H7 (cell line): ENCODE data around the gene BABAM2. TPM values are rescaled to one million over a fixed set of nuclear protein-coding genes. Genes with fewer than 3 reads are reported as not detected.

Source experiments
- DNase-seq: peaks from one replicate; pipeline ENCODE4 v3.0.0; 2012
- H3K27me3 ChIP-seq: 2 replicates; pipeline ENCODE4 v1.6.0; 2011; ENCODE audit warnings: mild to moderate bottlenecking, low read length; ENCODE audit not compliant: control insufficient read depth, insufficient read depth
- H3K36me3 ChIP-seq: replicated peaks from 2 replicates; pipeline ENCODE4 v1.5.1; 2011; ENCODE audit warnings: low read length; ENCODE audit not compliant: control insufficient read depth, insufficient read depth
- H3K4me3 ChIP-seq: 2 replicates; pipeline ENCODE4 v1.5.1; 2011; ENCODE audit warnings: low read depth, mild to moderate bottlenecking, control low read depth, low read length, moderate library complexity; ENCODE audit not compliant: insufficient read depth
- total RNA-seq: library from RNA; depleted of rRNA; stranded (reverse); fragments of >200 nt; shearing (Covaris generic); gene quantifications from 2 replicates; pipeline ENCODE4 v1.2.3, GENCODE V29; 2014

The BABAM2 gene
- total RNA-seq, 1 experiment from 2014 or later: 25.3 TPM

- Histone ChIP-seq H3K27me3 (no peaks in the 10 kb centered on the region), H3K4me3 (no peak overlapping the region), H3K36me3 (no peaks in the 10 kb centered on the region)
- no peak for DNase-seq
Measured at GRCh38 chr2:27931361-27931950, 40.9 kb downstream of the BABAM2 start.

DNA sequence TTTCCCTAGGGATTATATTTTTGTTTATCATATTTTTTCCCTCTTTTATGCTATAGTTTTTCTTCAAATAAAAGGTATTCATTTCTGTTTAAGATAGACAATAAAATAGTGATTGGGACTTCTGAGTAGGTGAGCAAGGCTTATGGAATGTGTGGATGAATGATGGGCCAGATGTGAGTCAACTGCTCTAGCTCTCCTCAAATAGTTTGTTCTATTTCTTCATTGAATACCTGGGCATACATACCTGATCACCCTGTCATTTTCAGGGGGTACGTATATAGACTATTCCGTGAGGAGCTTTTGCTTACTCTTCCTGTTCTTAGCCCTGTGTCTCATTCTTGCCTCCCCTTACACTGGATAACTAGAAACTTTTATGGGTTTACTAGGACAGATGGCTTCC is 41.9 kb downstream of the BABAM2 start:
- no peak for DNase-seq
- Histone ChIP-seq H3K36me3 (no peaks in the 10 kb centered on the region), H3K4me3 (no peak overlapping the region), H3K27me3 (no peaks in the 10 kb centered on the region)

GRCh38 chr2:27935026-27935425 is 44.5 kb downstream of the BABAM2 start:
- no peaks in the 10 kb centered on the region for H3K36me3 ChIP-seq
- no peak overlapping the region for H3K4me3 ChIP-seq
- no peak for DNase-seq
- H3K27me3 ChIP-seq: no peaks in the 10 kb centered on the region

DNA sequence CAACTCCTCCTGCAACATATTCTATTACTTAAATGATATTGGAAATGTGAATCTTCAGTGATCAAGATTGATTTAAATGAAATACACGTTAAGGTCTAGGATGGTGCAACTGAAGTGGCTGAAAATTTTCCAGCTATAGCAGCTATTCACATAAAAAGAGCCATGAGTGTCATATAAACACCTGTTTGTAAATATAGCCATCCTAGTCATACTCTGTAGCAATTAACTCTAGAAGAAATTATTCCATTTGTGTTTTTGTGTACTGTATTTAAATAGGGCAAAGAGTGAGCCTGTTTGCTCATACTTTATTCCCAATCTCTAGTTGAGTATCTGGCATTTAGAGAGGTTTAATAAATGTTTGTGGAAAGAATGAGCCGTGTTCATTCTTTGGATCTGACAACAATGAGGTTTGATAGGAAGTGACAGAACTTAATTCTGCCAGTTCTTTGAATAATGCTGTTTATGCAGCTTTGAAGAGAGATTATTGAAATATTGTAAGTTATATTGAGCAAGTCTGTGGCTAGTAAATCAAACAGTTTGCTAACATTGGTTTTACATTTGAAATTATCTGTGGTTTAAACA is 49.7 kb downstream of the BABAM2 start:
- DNase-seq: no peak
- Histone ChIP-seq H3K27me3 (no peaks in the 10 kb centered on the region), H3K4me3 (no peak overlapping the region), H3K36me3 (no peaks in the 10 kb centered on the region)

DNA sequence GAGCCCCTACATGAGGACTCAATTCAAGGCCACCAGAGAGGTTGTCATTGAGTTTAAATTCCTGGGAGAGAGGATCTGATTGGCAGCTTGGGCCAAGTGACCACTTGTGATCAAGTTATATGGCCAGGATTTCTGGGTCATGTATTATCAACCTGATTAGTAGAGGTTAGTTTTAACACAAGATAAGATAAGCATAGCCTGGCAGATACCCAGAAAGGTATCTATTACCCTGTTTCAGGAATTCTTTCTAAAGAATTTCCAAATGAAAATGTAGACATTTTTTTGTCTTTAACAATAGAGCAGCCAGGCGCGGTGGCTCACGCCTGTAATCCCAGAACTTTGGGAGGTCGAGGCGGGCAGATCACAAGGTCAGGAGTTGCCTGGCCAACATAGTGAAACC is 50.5 kb downstream of the BABAM2 start:
- Histone ChIP-seq H3K4me3 (no peak overlapping the region), H3K36me3 (no peaks in the 10 kb centered on the region), H3K27me3 (peaks cover 1% of the 10 kb centered on the region; the same call in 1 of the 2 replicates)
- DNase-seq: no peak

DNA sequence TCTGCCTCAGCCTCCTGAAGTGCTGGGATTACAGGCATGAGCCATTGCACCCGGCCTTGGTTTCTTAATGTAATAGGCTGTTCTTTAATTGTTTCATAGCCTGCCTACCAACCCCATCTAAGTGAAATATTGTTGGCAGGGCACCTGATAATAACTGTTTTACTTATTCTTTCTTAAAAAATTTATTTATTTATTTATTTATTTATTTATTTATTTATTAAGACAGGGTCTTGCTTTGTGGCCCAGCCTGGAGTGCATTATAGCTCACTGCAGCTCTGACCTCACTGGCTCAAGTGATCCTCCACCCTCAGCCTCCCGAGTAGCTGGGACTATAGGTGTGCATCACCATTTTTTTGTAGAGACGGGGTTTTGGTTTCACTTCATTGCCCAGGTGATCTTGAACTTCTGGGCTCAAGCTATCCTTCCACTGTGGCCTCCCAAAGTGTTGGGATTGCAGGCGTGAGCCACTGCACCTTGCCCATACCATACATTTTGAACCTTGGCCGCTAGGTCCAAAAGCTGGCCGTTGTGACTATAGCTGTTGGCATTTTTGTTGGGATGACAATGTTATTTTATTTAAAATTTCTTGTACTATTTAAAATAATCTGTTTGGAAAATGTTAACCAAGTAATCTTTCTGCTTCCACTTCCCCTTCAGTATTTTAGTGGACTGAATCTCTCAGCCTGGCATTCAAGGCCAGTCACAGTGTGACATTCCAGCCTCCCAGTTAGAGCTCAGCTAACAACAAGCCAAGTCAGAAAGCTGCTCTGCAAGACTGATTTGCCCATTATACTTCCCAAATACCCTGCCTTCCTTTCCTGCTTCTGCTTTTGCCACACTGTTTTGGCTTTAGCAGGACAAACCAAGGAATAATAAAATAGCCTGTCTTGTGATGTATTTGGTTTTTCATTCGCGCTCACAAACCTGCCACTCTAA is 52.4 kb downstream of the BABAM2 start:
- Histone ChIP-seq H3K4me3 (no peak overlapping the region), H3K36me3 (no peaks in the 10 kb centered on the region), H3K27me3 (peaks cover 6% of the 10 kb centered on the region)
- DNase-seq: no peak

GRCh38 chr2:27946530-27947060 is 56.1 kb downstream of the BABAM2 start:
- H3K36me3 ChIP-seq: no peaks in the 10 kb centered on the region
- H3K27me3 ChIP-seq: peaks cover 6% of the 10 kb centered on the region
- no peak overlapping the region for H3K4me3 ChIP-seq
- no peak for DNase-seq

DNA sequence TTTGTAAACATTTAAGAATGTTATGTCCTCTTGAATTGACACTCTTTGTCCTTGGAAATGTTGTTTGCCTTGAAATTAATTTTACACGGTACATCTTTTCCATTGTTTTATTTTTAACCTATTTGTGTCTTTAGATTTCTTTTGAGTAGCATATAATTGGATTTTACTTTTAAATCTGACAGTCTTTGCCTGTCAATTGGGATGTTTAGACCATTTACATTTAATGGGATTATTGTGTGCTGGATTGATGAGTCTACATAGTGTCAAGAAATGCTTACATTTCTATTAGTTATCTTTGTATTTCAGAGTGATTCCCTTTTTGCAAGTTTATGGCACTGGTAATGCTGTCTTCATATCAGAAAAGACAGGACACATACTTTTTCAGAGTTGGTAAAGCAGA is 61.5 kb downstream of the BABAM2 start:
- H3K36me3 ChIP-seq: no peaks in the 10 kb centered on the region
- no peak for DNase-seq

DNA sequence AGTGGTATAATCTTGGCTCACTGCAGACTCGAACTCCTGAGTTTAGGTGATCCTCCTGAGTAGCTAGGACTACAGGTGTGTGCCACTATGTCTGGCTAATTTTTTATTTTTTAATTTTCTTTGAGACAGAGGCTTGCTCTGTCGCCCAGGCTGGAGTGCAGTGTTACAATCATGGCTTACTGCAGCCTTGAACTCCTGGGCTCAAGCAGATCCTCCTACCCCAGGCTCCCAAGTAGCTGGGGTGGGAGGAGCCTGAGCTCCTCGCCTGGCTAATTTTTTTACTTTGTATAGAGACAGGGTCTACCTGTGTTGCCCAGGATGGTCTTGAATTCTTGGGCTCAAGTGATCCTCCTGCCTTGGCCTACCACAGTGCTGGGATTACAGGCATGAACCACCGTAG is 62.5 kb downstream of the BABAM2 start:
- H3K27me3 ChIP-seq: no peaks in the 10 kb centered on the region
- H3K36me3 ChIP-seq: no peaks in the 10 kb centered on the region
- DNase-seq: no peak
- H3K4me3 ChIP-seq: no peak overlapping the region

More for the DNA sequence above, 61.5 kb downstream of the BABAM2 start:
- no peaks in the 10 kb centered on the region; the same call in 1 of the 2 replicates for H3K27me3 ChIP-seq
- H3K4me3 ChIP-seq: no peak overlapping the region

GRCh38 chr2:27954221-27954673 is 63.7 kb downstream of the BABAM2 start:
- DNase-seq: no peak
- Histone ChIP-seq H3K27me3 (no peaks in the 10 kb centered on the region), H3K36me3 (no peaks in the 10 kb centered on the region), H3K4me3 (no peak overlapping the region)

GRCh38 chr2:27954771-27955383 is 64.3 kb downstream of the BABAM2 start:
- H3K4me3 ChIP-seq: no peak overlapping the region
- no peak for DNase-seq
- H3K27me3 ChIP-seq: no peaks in the 10 kb centered on the region
- H3K36me3 ChIP-seq: no peaks in the 10 kb centered on the region

DNA sequence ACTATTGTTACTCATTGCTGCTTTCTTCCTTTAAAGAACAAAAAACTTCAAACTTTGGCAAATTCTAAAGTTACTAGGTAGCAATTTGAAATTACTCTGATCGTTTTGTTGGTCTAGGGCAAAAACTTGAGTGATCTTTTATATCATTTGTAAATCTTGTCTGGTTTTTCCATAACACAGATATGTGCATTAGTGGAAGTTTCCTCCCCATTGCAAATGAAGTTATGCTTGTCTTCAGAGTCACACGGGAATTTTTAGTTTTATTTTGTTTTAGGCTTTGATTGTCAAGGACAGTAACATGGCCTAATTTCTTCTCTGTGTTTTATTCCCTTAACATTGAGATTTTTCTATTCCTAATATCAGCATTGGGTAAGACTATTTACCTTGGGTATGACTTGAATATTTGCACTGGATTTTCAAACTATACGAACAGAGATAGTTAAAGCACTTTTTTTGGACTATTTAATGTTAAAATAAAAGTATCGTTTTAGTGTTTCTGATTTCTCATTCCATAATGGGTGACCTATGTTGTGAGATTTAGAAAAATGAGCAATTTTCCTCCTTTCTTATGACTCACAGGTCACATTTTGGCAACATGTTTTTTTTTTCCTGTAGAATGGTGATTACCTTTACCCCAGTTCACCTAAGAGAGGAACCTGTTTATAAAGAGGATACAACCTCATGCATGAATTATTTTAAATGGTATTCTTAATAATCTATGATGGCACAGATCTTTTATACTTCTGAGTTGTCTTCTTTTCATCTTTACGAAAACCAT is 65.0 kb downstream of the BABAM2 start:
- Histone ChIP-seq H3K4me3 (no peak overlapping the region), H3K36me3 (no peaks in the 10 kb centered on the region), H3K27me3 (no peaks in the 10 kb centered on the region)
- DNase-seq: no peak

DNA sequence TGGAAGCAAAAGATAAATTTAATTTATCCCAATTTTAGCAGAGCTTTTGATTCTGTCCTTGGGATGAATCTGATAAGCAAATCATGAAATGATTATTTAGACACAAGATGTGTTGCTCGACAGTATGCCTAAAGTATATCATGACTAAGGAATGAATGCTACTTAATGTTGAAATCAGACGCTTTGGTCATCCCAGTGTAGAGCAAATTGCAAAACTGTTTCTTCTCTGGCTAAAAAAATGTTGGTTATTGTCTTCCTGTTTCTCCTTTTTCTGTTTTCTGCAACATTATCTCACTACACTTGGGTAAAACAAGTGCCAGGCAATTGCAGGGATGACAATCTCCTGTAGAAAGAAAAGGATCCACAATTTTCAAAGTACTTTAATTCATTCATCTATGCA is 66.4 kb downstream of the BABAM2 start:
- Histone ChIP-seq H3K27me3 (no peaks in the 10 kb centered on the region), H3K36me3 (no peaks in the 10 kb centered on the region), H3K4me3 (no peak overlapping the region)
- no peak for DNase-seq
